Sciatic nerve (tissue), 2 donors: ENCODE data around the gene NEDD9. TPM values are rescaled to one million over a fixed set of nuclear protein-coding genes. Genes with fewer than 3 reads are reported as not detected.

Source experiments
- ATAC-seq: fragments of 200-7000 bp; cut with Tn5 transposase; one replicate; pipeline ENCODE4 v1.9.1; 2020; ENCODE audit warnings: mild to moderate bottlenecking, moderate library complexity
- DNase-seq: peaks from one replicate; pipeline ENCODE4 v3.0.0-alpha.2; 2020; ENCODE audit warnings: low spot score
- intact Hi-C: fragments of 100-400 bp; cut with DNase I; formaldehyde crosslinking; loops from one replicate; pipeline ENCODE4 v1.14.2; 2022
- total RNA-seq: library from RNA; stranded (reverse); fragmentation: NEBNext Ultra II Directional; extraction: Animal tissue kit (Norgen Biotek cat#: 25700); gene quantifications from one replicate; pipeline ENCODE4 v1.2.1, GENCODE V29; 2021
- donor health status: DM: no; HTN: no; CAD: no.
- donor health status: DM: no; HTN: no; CAD: no.

The NEDD9 gene
- total RNA-seq, 1 donor from 2014 or later = 55.4 TPM

DNA sequence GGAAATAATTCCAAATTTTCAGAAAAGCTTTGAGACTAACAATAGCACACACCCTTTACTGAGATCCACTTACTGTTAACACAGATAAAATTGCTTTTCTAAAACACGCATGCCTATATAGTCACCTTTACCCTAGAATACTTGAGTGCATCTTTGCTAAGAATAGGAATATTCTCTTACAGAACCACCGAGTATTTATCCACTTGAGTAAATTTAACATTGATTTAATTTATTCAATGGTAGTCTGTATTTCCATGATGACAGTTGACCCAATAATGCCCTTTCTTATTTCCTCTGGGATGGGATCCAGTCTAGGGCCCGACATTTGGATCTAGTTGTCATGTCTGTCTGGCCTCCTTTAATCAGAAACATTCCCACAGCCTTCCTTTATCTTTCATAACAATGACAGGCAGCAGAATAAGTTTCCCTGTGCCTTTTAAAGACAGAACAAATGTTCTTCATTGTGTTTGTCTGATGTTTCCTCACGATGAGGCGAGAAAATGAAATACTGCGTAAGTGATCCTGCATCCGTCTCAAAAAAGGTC is 64.3 kb downstream of the NEDD9 start:
- ATAC-seq = no peak
- intact Hi-C loops = no loop called here

DNA sequence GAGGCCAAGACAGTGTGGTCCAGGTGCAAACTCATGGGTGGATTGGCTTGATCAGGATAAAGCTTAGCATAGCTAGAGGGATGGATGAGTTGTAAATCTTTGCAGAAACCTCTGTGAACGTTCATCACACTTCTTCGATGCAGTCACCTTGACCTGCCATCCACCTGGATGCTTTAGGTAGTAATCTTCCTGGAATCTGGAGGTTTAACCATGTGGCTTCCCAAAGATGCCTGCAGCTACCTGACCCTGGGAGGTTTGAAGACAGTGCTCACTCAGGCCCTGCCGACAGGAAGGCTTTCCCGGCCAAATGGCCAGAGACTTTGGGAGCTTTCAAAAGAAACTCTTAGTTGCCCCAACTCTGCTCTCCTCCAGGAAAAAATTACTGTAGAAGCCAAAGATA is 65.5 kb downstream of the NEDD9 start:
- DNase-seq = no peak
- ATAC-seq = no peak
- intact Hi-C loops = no loop called here

More for the DNA sequence above, 64.3 kb downstream of the NEDD9 start:
- no peak for DNase-seq

DNA sequence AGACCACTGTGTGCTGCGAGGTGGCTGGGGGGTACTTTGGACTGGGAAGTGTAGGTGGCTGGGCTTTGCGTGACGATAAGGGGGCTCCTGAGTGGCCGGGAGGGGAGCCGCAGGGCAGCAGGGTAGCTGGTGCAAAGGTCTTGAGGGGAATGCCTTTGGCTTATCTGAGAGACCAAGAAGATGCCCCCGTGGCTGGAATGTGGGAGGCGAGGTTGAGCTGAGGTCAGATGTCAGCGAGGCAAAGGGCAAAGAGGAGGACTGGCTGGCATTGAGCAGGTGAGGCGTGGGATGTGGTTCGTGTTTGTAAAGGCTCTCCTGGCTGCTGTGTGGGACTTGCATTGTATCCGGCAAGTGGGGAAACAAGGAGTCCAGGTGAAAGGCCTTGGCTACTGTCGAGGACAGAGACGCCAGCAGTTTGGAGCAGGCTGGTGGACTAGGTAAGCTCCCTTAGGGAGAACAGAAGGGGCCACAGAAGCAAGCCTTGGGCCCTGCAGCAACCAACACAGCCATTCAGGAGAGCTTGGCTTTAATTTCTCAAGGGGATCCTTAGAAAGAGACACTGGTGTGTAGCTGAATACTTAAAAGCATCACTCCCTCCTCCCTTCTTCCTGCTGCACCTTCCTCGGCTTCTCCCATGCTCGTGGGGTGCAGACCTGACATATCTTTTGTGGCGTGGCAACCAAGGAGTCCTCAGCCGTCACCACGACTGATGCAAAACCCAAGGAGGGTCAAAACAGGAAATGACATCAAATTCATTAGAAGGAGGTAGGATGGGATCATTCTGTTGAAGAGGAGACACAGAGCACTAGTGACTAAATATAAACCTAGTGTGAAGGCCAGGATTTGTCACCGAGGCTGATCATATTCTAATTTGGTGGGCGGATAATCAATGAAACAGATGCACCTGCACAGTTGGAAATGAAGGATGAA is 67.5 kb downstream of the NEDD9 start:
- no peak for ATAC-seq
- intact Hi-C loops = no loop called here
- no peak for DNase-seq

DNA sequence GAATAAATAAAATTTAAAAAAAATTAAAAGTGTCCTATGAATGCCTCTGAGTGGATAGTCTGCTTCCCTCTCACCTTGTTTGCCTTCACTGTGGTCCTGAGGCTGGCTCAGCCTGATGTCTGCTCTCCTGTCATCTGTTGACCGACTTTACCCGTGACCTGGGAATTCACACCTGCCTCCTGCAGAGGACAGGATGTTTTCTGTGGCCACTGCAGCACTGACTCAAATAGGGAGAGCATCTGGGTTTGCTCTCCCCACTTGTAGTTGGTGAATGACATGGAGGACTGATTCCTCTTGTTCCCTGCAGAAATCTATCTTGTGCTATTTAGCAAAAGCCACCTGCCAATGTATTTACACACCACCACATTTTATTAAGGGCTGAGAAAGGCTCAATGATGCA is 68.5 kb downstream of the NEDD9 start:
- DNase-seq (no peak), ATAC-seq (no peak)
- intact Hi-C loops = no loop called here

DNA sequence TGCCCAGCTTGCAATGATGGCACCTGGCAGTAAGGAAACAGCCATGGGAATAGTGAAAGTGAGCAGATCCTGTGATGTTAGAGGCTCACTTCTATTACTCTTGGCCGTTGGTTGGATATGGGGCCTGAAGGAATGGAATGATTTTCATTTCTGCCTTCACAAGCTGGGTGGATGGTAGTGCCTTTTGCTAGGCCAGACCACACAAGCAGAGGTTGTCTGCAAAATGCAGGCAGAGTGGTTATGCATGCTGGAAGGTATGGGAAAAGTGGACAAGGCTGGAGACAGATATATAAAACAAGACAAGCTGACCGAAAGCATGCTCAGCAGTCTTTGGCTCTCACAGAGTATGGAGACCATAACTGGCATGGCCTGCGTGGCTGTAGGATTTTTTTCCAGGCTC is 70.2 kb downstream of the NEDD9 start:
- intact Hi-C loops = no loop called here
- no peak for ATAC-seq
- no peak for DNase-seq

DNA sequence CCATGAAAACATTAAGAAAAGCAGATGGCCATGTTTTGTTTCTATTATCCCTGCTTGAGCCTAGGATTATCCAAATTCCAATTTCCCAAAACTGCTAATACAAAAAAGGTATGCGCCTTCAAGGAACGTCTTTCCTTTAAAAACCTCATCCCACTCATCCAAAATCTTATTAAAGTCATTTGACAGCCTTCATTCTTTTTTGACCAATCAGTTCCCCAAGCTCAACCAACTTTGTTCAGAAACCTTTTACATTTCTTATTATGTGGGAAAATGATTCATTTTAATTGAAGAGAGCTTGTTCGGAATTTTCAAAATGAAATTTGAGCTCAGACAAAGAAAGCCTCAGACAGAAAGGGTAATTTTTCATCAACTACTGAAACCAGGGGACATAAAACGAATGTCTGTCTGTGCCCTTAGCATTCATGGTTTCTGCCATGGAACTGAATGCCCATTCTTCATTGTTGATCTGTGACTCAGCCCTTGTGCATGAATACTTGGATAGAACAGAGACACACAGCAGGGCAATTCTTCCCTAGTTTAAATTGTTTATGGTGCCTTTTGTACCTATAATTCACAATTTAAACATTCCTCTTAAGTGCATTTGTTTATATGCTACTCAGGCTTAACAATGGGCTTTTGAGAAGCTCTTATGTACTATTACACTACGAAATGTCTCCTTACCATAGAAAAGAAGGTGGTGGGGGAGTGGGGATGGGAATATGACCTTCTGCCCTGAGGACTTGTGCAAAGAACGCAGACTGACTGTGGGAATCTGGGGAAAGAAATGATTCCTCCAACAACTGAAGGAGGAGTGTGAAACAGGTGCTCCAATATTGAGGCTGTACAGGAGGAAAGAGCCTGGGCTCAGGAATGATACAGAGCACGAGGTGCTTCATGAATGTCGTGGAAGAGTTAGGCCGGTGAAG is 71.2 kb downstream of the NEDD9 start:
- intact Hi-C loops = no loop called here
- DNase-seq = no peak
- ATAC-seq = no peak

DNA sequence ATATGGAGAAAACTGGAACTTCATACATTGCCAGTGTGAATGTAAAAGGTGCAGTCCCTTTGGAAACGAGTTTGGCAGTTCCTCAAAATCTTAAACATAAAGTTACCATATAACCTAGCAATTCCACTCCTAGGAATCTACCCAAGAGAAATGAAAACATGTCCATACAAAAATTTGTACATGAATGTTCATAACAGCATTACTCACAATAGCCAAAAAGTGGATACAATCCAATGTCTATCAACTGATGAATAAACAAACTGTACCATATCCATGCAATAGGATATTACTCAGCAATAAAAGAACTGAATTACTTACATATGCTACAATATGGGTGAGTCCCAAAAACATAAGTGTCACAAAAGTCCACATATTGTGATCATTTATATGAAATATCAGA is 72.3 kb downstream of the NEDD9 start:
- DNase-seq (no peak), ATAC-seq (no peak)
- intact Hi-C loops = no loop called here

DNA sequence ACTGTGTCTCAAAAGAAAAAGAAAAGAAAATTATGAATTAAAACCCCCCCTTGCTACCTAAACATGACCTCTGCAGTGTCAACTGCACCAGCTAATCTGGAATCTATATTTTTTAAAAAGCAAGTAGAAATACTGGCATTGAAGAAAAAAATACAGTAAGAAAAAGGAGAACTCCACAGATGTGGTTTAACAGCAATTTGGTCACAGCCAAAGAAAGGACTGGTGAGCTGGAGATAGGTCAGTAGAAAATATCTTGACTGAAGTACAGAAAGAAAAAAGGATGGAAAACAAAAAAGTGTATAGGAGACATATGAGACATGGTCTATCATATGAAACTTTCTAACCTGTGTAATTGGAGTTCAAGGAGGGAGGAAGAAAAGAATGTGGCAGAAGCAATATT is 76.9 kb downstream of the NEDD9 start:
- ATAC-seq (no peak), DNase-seq (no peak)
- intact Hi-C loops = no loop called here

DNA sequence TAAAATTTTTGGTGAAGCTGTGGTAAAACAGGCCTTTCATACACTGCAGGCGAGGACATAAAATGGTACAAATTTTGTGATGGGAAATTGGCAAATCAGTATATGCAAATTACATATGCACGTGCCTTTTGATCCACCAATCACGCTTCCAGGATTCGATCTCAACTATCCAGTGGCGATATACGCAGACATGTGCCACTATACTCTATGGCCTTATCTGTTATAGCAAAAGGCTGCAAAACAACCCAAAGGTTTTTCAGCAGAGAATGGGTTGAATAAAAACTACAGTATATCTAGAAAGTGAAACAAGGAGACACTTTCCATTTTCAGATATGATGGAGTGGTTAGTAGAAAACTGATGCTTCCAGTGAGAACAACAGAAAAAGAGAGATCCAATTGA is 79.0 kb downstream of the NEDD9 start:
- no peak for DNase-seq
- no peak for ATAC-seq
- intact Hi-C loops = no loop called here

DNA sequence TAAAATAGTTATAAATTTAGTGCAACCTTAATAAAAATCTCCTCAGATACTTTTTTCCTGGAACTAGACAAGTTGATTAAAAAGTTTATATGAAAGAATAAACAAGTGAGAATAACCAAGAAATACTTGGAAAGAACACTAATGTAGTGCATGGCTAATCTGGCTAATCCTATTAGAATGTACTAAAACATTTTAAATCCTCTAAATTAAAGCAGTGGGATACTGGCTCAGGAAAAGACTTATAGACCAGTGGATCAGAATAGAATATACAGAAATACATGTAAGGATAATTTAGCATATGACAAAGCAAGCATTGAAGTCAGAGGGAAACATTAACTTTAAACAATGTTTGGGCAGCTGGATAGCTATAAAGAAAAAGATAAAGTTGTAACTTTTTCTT is 79.9 kb downstream of the NEDD9 start:
- intact Hi-C loops = no loop called here
- DNase-seq = no peak
- ATAC-seq = no peak

DNA sequence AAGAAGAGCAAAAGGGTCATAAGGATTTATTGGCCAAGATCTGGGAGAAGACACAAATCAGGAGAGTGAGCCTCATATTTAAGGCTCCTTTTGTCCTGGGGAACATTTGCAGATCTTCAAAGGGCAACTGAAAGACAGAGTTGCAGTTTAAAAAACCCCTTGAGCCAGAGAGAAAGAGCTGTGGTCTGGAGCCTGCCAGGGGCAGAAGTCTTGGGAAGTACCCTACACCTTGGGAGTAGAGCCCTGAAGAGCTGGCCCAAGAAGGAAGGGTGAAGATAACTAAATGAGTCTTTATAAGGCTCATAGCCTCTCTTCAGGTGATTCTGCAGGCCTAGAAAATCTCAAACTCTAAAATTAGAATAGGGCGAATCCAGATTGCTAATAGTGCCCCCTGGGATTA is 81.0 kb downstream of the NEDD9 start:
- DNase-seq = no peak
- intact Hi-C loops = no loop called here
- ATAC-seq = no peak

DNA sequence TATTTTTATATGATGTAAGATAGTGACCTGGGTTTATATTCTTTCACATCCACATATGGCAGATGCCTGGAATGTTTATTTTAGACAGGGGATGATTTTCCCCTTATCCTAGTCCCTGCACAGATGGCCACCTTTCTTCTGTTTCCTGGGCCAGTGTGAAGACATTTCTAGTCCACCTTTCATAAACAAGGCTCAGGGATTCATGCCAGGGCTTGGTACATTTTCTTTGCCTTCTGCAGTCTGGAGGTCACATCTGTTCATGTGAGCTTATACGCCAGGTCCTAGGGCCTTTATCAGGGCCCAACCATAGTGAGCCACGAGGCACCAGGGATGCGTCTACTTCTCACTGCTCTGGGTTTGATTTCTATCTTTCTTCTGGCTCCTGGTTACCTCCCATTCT is 82.9 kb downstream of the NEDD9 start:
- ATAC-seq (no peak), DNase-seq (no peak)
- intact Hi-C loops = loop anchor here (5.0 kb wide), 1 partner anchor 348 kb away; no protein-coding TSS in a partner anchor

DNA sequence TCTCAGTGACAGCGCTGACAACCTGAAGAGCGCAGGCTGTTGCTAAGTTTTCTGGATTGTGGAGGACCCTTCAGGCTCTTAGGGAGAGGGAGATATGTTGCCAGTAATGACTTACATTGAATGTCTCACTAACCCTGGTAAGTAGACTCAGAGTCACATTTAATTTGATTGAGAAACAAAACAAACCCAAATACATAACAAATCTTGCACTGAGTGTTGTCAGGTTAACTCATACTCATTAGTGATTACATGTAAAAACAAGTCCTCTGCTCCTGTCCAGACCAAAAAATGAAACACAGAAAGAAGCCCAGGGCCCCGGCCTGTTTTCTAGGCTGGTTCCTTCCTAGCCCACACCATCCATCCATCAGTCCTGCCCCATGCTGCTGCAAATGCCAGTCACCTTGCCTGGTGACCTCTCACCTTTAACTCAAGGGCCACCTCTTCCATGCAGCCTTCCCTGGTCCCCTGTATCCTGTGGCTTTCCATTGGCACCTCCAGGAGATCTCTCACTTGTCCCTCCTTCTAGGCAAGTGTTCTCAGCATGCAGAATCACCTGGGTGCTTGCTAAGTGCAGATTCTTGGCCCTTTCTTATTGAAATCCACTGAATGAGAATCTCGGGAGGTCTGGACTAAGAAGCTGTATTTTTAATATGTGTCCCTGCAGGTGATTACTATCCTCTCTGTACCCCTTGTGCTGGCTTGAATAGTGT is 86.2 kb downstream of the NEDD9 start:
- DNase-seq (no peak), ATAC-seq (no peak)
- intact Hi-C loops = loop anchor here (5.0 kb wide), 1 partner anchor 351 kb away; no protein-coding TSS in a partner anchor

DNA sequence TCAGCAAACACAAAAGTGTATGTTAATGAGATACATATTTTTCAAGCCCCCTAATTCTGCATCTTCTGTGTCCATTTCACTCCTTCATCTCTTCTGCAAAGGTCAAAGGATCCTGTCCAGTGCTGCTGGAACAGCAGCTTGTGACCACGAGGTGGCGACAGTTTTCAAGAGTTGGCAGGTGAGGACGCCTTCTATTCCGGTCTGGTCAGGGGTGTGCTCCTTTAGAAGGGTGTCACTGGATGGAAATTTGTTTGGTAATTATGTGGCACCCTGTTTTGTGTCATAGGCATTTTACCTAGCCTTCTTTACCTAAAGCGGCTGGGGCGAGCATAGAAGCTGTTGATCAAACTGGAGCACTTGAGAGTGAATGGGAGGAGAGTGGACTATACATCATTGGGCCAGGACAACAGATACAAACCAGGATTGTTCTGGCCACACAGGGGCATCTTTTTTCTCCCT is 88.0 kb downstream of the NEDD9 start:
- DNase-seq (peak; percentile 90), ATAC-seq (peak; percentile 96)
- intact Hi-C loops = no loop called here

DNA sequence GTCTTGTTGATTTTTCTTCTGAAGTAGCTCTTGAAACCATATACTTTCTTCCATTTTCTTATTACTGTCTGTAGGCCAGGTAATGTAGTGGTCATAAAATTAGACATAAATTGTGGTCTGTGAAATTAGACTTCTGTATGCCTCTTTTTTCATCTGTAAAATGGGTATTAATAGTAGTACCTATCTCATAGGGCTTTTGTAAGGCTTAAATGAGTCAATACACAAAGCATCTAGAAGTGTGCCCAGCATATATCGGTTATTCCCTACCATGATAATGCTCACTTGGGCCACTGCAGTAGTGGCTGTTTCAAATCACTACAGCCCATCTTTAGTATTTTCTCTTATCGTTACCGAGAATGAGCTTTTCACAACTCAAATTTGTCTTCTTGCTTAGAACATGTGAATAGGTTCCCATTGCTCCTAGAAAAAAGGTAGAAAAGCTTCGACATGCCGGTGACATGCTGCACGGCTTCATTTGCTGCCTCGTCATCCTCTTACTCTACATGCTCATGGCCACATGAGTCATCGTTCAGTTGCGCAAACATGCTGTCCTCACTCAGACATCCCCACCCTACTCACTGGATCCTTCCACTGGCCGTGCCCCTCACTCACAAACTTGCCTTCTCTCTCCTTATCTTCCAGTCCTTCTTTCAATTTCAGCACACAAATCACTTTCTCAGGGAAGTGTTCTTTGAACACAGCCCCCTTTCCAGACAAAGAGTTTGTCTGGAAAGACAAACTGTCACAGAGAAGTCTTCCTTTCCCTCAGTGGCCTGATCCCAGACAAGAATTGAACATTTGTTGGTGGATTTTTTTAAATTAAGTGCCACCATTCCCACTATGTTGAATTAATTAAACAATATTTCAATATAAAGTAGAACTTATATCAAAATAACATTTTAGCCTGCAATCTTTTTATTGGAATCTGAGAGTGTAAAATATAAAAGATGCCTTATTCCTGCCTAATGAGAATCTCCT is 88.8 kb downstream of the NEDD9 start:
- DNase-seq (peak; percentile 66), ATAC-seq (peak; percentile 69)
- intact Hi-C loops = no loop called here

DNA sequence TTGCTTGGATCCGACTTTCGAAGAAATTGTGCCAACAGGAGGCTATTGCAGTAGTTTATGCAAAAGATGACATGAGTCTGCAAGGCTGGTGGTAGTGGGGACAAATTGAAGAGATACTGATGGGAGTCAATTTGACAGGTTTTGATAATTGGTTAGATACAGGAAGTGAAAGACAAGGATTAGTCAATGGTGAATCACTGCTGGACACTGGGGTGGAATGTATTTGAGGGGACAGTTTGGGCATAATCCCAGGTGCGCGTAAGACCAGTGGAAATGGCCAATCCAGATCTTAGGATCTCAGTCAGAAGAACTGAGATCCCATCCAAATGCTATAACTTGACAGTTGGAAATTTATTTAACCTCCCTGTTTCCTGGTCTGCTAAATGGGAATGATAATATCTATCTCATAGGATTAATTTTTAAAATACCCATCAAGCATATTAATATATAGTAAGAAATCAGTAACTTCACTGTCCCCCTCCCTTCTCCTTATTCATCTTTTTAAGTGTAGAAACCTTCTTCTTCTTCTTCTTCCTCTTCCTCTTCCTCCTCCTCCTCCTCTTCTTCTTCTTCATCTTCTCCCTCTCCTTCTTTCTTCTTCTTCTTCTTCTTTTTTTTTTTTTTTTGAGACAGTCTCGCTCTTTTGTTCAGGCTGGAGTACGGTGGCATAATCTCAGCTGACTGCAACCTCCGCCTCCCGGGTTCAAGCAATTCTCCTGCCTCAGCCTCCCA is 90.0 kb downstream of the NEDD9 start:
- DNase-seq (no peak), ATAC-seq (no peak)
- intact Hi-C loops = no loop called here

DNA sequence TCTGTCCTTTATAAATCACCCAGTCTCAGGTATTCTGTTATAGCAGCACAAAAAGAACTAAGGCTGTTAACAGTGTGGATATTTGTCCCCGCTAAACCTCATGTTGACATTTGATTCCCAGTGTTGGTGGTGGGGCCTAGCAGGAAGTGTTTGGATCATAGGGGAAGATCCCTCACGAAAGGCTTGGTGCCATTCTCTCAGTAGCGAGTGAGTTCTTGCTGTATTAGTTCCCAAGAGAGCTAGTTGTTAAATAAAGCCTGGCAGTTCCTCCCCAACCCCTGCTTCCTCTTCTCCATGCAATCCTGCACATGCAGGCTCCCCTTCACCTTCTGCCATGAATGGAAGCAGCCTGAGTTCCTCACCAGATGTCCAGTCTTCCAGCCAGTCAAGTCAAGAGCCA is 91.2 kb downstream of the NEDD9 start:
- DNase-seq (no peak), ATAC-seq (no peak)
- intact Hi-C loops = no loop called here
